ENCODE measurements around the gene ZNF555.
"Not testable (repeated sequence)": the region's sequence is repeated elsewhere in the genome, so short reads cannot be mapped to it uniquely, and the experiment has no call there.

ZNF555 gene

GRCh38 chr19:2872175-2872574 is 30.9 kb downstream of the ZNF555 start:
- not testable (repeated sequence) for DNase-seq

- DNase-seq = no peak
Observed at GRCh38 chr19:2877398-2878331, 36.4 kb downstream of the ZNF555 start.

GRCh38 chr19:2883686-2884439 is 42.6 kb downstream of the ZNF555 start:
- no peak for DNase-seq

- DNase-seq = no peak
Observed at GRCh38 chr19:2885736-2886135, 44.5 kb downstream of the ZNF555 start.

- peak; percentile 28 for DNase-seq
Observed at GRCh38 chr19:2887391-2887914, 46.2 kb downstream of the ZNF555 start.

- DNase-seq = no peak
Observed at GRCh38 chr19:2888731-2889224, 47.5 kb downstream of the ZNF555 start.

- not testable (repeated sequence) for DNase-seq
Observed at GRCh38 chr19:2890531-2890930, 49.3 kb downstream of the ZNF555 start.

GRCh38 chr19:2896694-2897093 is 55.4 kb downstream of the ZNF555 start:
- DNase-seq = no peak

GRCh38 chr19:2900296-2901252 is 59.3 kb downstream of the ZNF555 start, which contains the start of gene ZNF57:
Gene ZNF57, plus strand, starts transcription at chr19:2900928. Its CDS starts 118 bp downstream, at chr19:2901046.
- peak; percentile 98 for DNase-seq

GRCh38 chr19:2902590-2903218 is 61.4 kb downstream of the ZNF555 start:
- no peak for DNase-seq

- DNase-seq = not testable (repeated sequence)
Observed at GRCh38 chr19:2903326-2903725, 62.1 kb downstream of the ZNF555 start.

- no peak for DNase-seq
Observed at GRCh38 chr19:2905918-2906519, 64.7 kb downstream of the ZNF555 start.

- DNase-seq = no peak
Observed at GRCh38 chr19:2906631-2907195, 65.4 kb downstream of the ZNF555 start.

Measured in DMS79 (cell line).